HG02610 (cell line): ENCODE measurements around the gene SLC37A1.

Source experiments
- ATAC-seq: cut with Tn5 transposase; IDR thresholded peaks from one replicate; pipeline ENCODE4 v1.9.1; 2021; ENCODE audit warnings: mild to moderate bottlenecking, moderate library complexity; ENCODE audit not compliant: unreplicated experiment

SLC37A1 gene

GRCh38 chr21:42629933-42630589, 116.4 kb downstream of the SLC37A1 start:
- ATAC-seq: no peak

GRCh38 chr21:42630626-42631025, 117.0 kb downstream of the SLC37A1 start:
- no peak for ATAC-seq
